ENCODE data around the gene SLIT3.

The SLIT3 gene

GRCh38 chr5:168726342-168726741, 574.6 kb downstream of the SLIT3 start:
- no peak overlapping the region for H3K9ac ChIP-seq (ENCODE audit: low read length)
- no peaks in the 10 kb centered on the region for H3K9me3 ChIP-seq (ENCODE audit: insufficient read depth, low read length)
- H4K20me1 ChIP-seq (ENCODE audit: low read depth, low read length), result no peaks in the 10 kb centered on the region
- no peaks in the 10 kb centered on the region for H3K9me2 ChIP-seq (replicated peaks; ENCODE audit: insufficient read depth, low read length)
- no peak overlapping the region for H3K27ac ChIP-seq (ENCODE audit: low read depth, low read length)
- no peaks in the 10 kb centered on the region for H3K27me3 ChIP-seq (ENCODE audit: low read length)
- no peak overlapping the region for H2AFZ ChIP-seq (ENCODE audit: low read depth, low read length, severe bottlenecking)
- H3K4me2 ChIP-seq (ENCODE audit: low read depth, low read length, poor library complexity, severe bottlenecking), result no peak overlapping the region
- TF ChIP-seq CTCF (IDR thresholded peaks at IDR 0.05; ENCODE audit: insufficient read depth, low read length, poor library complexity, severe bottlenecking), result no peak
- no peak for TF ChIP-seq EZH2phosphoT487 (conservative IDR thresholded peaks at IDR 0.05; ENCODE audit: low read length)
- H3K79me2 ChIP-seq (ENCODE audit: insufficient read depth, low read length), result no peaks in the 10 kb centered on the region
- no peaks in the 10 kb centered on the region for H3F3A ChIP-seq (ENCODE audit: insufficient read depth)
- H3K4me3 ChIP-seq (ENCODE audit: insufficient read depth, low read length, poor library complexity, severe bottlenecking), result no peak overlapping the region
- no peaks in the 10 kb centered on the region for H3K36me3 ChIP-seq (ENCODE audit: low read length)

GRCh38 chr5:168724227-168724626, 576.7 kb downstream of the SLIT3 start:
- no peaks in the 10 kb centered on the region for H3K79me2 ChIP-seq (ENCODE audit: insufficient read depth, low read length)
- H3K27me3 ChIP-seq (ENCODE audit: low read length), result no peaks in the 10 kb centered on the region
- TF ChIP-seq EZH2phosphoT487 (conservative IDR thresholded peaks at IDR 0.05; ENCODE audit: low read length) (no peak), CTCF (IDR thresholded peaks at IDR 0.05; ENCODE audit: insufficient read depth, low read length, poor library complexity, severe bottlenecking) (no peak)
- no peaks in the 10 kb centered on the region for H4K20me1 ChIP-seq (ENCODE audit: low read depth, low read length)
- no peak overlapping the region for H3K4me2 ChIP-seq (ENCODE audit: low read depth, low read length, poor library complexity, severe bottlenecking)
- no peak overlapping the region for H3K27ac ChIP-seq (ENCODE audit: low read depth, low read length)
- no peaks in the 10 kb centered on the region for H3F3A ChIP-seq (ENCODE audit: insufficient read depth)
- no peak overlapping the region for H2AFZ ChIP-seq (ENCODE audit: low read depth, low read length, severe bottlenecking)
- H3K9me3 ChIP-seq (ENCODE audit: insufficient read depth, low read length), result no peaks in the 10 kb centered on the region
- H3K4me3 ChIP-seq (ENCODE audit: insufficient read depth, low read length, poor library complexity, severe bottlenecking), result no peak overlapping the region
- H3K36me3 ChIP-seq (ENCODE audit: low read length), result no peaks in the 10 kb centered on the region
- H3K9ac ChIP-seq (ENCODE audit: low read length), result no peak overlapping the region
- no peaks in the 10 kb centered on the region for H3K9me2 ChIP-seq (replicated peaks; ENCODE audit: insufficient read depth, low read length)

GRCh38 chr5:168723037-168723436, 577.9 kb downstream of the SLIT3 start:
- Histone ChIP-seq H2AFZ (ENCODE audit: low read depth, low read length, severe bottlenecking) (no peak overlapping the region), H4K20me1 (ENCODE audit: low read depth, low read length) (no peaks in the 10 kb centered on the region), H3K4me2 (ENCODE audit: low read depth, low read length, poor library complexity, severe bottlenecking) (no peak overlapping the region), H3K27ac (ENCODE audit: low read depth, low read length) (no peak overlapping the region), H3K9ac (ENCODE audit: low read length) (no peak overlapping the region), H3K4me3 (ENCODE audit: insufficient read depth, low read length, poor library complexity, severe bottlenecking) (no peak overlapping the region), H3K27me3 (ENCODE audit: low read length) (no peaks in the 10 kb centered on the region), H3K9me2 (replicated peaks; ENCODE audit: insufficient read depth, low read length) (no peaks in the 10 kb centered on the region), H3K79me2 (ENCODE audit: insufficient read depth, low read length) (no peaks in the 10 kb centered on the region), H3F3A (ENCODE audit: insufficient read depth) (no peaks in the 10 kb centered on the region), H3K36me3 (ENCODE audit: low read length) (no peaks in the 10 kb centered on the region), H3K9me3 (ENCODE audit: insufficient read depth, low read length) (no peaks in the 10 kb centered on the region)
- TF ChIP-seq EZH2phosphoT487 (conservative IDR thresholded peaks at IDR 0.05; ENCODE audit: low read length) (no peak), CTCF (IDR thresholded peaks at IDR 0.05; ENCODE audit: insufficient read depth, low read length, poor library complexity, severe bottlenecking) (no peak)

Measured in SU-DHL-6 (cell line).